ENCODE measurements around the gene RBSN. TPM values are rescaled to one million over a fixed set of nuclear protein-coding genes. Genes with fewer than 3 reads are reported as not detected.

Gene RBSN
- total and polyA plus RNA-seq, 2 experiments from 2014 or later, result 10.6 to 26.5 TPM

DNA sequence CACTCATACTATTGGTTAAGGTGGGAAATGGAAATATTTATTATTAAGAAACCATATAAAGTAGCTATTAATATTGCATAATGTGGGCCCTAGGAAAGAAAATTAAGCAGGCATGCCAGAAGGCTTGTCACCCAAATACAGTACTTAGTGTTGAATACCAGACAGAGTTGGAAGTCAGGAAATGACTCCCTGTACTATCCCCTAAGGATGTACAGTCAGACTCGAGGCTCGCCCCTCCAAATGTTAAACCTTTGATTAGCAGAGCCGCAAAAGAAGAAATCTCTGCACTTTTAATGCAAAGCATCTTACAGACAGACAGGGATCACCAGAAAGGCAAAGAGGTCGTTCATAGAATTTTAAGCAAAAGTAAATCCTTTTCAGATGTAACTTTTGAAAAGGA lies 11.3 kb upstream of the RBSN start:
- ATAC-seq, result no peak
- Mint-ChIP-seq H3K4me1 (peaks cover 29% of the 10 kb centered on the region), H3K9me3 (no peaks in the 10 kb centered on the region), H3K27ac (no peak overlapping the region), H3K36me3 (ENCODE audit: low read depth) (no peaks in the 10 kb centered on the region), H3K27me3 (ENCODE audit: insufficient read depth, low read depth, poor library complexity) (peaks cover 8% of the 10 kb centered on the region), H3K4me3 (no peak overlapping the region)
- Histone ChIP-seq H3K4me3 (no peak overlapping the region), H3K27ac (ENCODE audit: low read depth) (no peak overlapping the region), H3K79me2 (replicated peaks; ENCODE audit: insufficient read depth) (no peaks in the 10 kb centered on the region), H3K27me3 (ENCODE audit: insufficient read depth) (no peaks in the 10 kb centered on the region), H4K20me1 (replicated peaks; ENCODE audit: insufficient read depth) (no peaks in the 10 kb centered on the region), H3K4me2 (no peak overlapping the region), H3K9me2 (ENCODE audit: insufficient read depth) (no peaks in the 10 kb centered on the region), H3K36me3 (ENCODE audit: insufficient read depth) (no peaks in the 10 kb centered on the region), H3F3A (replicated peaks; ENCODE audit: low read depth) (no peaks in the 10 kb centered on the region), H2AFZ (no peak overlapping the region), H3K4me1 (ENCODE audit: insufficient read depth) (peaks cover 23% of the 10 kb centered on the region)
- DNase-seq (ENCODE audit: low spot score), result no peak
- TF ChIP-seq, protein P1, sequence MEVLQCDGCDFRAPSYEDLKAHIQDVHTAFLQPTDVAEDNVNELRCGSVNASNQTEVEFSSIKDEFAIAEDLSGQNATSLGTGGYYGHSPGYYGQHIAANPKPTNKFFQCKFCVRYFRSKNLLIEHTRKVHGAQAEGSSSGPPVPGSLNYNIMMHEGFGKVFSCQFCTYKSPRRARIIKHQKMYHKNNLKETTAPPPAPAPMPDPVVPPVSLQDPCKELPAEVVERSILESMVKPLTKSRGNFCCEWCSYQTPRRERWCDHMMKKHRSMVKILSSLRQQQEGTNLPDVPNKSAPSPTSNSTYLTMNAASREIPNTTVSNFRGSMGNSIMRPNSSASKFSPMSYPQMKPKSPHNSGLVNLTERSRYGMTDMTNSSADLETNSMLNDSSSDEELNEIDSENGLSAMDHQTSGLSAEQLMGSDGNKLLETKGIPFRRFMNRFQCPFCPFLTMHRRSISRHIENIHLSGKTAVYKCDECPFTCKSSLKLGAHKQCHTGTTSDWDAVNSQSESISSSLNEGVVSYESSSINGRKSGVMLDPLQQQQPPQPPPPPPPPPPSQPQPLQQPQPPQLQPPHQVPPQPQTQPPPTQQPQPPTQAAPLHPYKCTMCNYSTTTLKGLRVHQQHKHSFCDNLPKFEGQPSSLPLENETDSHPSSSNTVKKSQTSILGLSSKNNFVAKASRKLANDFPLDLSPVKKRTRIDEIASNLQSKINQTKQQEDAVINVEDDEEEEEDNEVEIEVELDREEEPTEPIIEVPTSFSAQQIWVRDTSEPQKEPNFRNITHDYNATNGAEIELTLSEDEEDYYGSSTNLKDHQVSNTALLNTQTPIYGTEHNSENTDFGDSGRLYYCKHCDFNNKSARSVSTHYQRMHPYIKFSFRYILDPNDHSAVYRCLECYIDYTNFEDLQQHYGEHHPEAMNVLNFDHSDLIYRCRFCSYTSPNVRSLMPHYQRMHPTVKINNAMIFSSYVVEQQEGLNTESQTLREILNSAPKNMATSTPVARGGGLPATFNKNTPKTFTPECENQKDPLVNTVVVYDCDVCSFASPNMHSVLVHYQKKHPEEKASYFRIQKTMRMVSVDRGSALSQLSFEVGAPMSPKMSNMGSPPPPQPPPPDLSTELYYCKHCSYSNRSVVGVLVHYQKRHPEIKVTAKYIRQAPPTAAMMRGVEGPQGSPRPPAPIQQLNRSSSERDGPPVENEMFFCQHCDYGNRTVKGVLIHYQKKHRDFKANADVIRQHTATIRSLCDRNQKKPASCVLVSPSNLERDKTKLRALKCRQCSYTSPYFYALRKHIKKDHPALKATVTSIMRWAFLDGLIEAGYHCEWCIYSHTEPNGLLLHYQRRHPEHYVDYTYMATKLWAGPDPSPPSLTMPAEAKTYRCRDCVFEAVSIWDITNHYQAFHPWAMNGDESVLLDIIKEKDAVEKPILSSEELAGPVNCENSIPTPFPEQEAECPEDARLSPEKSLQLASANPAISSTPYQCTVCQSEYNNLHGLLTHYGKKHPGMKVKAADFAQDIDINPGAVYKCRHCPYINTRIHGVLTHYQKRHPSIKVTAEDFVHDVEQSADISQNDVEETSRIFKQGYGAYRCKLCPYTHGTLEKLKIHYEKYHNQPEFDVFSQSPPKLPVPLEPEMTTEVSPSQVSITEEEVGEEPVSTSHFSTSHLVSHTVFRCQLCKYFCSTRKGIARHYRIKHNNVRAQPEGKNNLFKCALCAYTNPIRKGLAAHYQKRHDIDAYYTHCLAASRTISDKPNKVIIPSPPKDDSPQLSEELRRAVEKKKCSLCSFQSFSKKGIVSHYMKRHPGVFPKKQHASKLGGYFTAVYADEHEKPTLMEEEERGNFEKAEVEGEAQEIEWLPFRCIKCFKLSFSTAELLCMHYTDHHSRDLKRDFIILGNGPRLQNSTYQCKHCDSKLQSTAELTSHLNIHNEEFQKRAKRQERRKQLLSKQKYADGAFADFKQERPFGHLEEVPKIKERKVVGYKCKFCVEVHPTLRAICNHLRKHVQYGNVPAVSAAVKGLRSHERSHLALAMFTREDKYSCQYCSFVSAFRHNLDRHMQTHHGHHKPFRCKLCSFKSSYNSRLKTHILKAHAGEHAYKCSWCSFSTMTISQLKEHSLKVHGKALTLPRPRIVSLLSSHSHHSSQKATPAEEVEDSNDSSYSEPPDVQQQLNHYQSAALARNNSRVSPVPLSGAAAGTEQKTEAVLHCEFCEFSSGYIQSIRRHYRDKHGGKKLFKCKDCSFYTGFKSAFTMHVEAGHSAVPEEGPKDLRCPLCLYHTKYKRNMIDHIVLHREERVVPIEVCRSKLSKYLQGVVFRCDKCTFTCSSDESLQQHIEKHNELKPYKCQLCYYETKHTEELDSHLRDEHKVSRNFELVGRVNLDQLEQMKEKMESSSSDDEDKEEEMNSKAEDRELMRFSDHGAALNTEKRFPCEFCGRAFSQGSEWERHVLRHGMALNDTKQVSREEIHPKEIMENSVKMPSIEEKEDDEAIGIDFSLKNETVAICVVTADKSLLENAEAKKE (CRISPR knock-in tag; IDR thresholded peaks at IDR 0.05), result no peak
- TF ChIP-seq STAT1 (IDR thresholded peaks at IDR 0.05; ENCODE audit: unreplicated experiment) (no peak), EZH2phosphoT487 (IDR thresholded peaks at IDR 0.05; ENCODE audit: unreplicated experiment) (no peak), JUNB (IDR thresholded peaks at IDR 0.05; ENCODE audit: unreplicated experiment) (no peak), POLR2AphosphoS5 (IDR thresholded peaks at IDR 0.05; ENCODE audit: low read depth) (no peak), EZH2 (IDR thresholded peaks at IDR 0.05; ENCODE audit: low read depth, unreplicated experiment) (no peak), NANOG (IDR thresholded peaks at IDR 0.05; ENCODE audit: borderline replicate concordance) (no peak), ZNF331 (CRISPR knock-in tag; IDR thresholded peaks at IDR 0.05; ENCODE audit: low read depth) (no peak), ZNF114 (CRISPR knock-in tag; IDR thresholded peaks at IDR 0.05) (no peak), CREB1 (CRISPR knock-in tag; IDR thresholded peaks at IDR 0.05; ENCODE audit: low read depth) (no peak)
- TF ChIP-seq, protein P2, sequence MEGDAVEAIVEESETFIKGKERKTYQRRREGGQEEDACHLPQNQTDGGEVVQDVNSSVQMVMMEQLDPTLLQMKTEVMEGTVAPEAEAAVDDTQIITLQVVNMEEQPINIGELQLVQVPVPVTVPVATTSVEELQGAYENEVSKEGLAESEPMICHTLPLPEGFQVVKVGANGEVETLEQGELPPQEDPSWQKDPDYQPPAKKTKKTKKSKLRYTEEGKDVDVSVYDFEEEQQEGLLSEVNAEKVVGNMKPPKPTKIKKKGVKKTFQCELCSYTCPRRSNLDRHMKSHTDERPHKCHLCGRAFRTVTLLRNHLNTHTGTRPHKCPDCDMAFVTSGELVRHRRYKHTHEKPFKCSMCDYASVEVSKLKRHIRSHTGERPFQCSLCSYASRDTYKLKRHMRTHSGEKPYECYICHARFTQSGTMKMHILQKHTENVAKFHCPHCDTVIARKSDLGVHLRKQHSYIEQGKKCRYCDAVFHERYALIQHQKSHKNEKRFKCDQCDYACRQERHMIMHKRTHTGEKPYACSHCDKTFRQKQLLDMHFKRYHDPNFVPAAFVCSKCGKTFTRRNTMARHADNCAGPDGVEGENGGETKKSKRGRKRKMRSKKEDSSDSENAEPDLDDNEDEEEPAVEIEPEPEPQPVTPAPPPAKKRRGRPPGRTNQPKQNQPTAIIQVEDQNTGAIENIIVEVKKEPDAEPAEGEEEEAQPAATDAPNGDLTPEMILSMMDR (conservative IDR thresholded peaks at IDR 0.05; ENCODE audit: low read depth in 2 of 2), result no peak
- TF ChIP-seq, protein P3, sequence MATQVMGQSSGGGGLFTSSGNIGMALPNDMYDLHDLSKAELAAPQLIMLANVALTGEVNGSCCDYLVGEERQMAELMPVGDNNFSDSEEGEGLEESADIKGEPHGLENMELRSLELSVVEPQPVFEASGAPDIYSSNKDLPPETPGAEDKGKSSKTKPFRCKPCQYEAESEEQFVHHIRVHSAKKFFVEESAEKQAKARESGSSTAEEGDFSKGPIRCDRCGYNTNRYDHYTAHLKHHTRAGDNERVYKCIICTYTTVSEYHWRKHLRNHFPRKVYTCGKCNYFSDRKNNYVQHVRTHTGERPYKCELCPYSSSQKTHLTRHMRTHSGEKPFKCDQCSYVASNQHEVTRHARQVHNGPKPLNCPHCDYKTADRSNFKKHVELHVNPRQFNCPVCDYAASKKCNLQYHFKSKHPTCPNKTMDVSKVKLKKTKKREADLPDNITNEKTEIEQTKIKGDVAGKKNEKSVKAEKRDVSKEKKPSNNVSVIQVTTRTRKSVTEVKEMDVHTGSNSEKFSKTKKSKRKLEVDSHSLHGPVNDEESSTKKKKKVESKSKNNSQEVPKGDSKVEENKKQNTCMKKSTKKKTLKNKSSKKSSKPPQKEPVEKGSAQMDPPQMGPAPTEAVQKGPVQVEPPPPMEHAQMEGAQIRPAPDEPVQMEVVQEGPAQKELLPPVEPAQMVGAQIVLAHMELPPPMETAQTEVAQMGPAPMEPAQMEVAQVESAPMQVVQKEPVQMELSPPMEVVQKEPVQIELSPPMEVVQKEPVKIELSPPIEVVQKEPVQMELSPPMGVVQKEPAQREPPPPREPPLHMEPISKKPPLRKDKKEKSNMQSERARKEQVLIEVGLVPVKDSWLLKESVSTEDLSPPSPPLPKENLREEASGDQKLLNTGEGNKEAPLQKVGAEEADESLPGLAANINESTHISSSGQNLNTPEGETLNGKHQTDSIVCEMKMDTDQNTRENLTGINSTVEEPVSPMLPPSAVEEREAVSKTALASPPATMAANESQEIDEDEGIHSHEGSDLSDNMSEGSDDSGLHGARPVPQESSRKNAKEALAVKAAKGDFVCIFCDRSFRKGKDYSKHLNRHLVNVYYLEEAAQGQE (IDR thresholded peaks at IDR 0.05; ENCODE audit: unreplicated experiment), result no peak
- TF ChIP-seq, protein P4, sequence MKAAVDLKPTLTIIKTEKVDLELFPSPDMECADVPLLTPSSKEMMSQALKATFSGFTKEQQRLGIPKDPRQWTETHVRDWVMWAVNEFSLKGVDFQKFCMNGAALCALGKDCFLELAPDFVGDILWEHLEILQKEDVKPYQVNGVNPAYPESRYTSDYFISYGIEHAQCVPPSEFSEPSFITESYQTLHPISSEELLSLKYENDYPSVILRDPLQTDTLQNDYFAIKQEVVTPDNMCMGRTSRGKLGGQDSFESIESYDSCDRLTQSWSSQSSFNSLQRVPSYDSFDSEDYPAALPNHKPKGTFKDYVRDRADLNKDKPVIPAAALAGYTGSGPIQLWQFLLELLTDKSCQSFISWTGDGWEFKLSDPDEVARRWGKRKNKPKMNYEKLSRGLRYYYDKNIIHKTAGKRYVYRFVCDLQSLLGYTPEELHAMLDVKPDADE (IDR thresholded peaks at IDR 0.05), result no peak

All from GM23338 (cell line).